H1 (cell line): Measurements from ENCODE around the gene RPA3. TPM values are rescaled to one million over a fixed set of nuclear protein-coding genes. Genes with fewer than 3 reads are reported as not detected.

Source experiments
- CBX8 ChIP-seq: fragments of 300-800, 300-1000 bp; sonication (generic); IDR thresholded peaks from 2 replicates; pipeline ENCODE4 v1.7.1; 2016; ENCODE audit warnings: low read depth, low read length, borderline replicate concordance
- CTBP2 ChIP-seq: IDR thresholded peaks from 2 replicates; pipeline ENCODE4 v1.7.0; 2011; ENCODE audit warnings: borderline replicate concordance, mild to moderate bottlenecking, moderate library complexity, mixed read lengths, low read length; ENCODE audit not compliant: insufficient read depth, insufficient read length
- GTF2F1 ChIP-seq: IDR thresholded peaks from 2 replicates; pipeline ENCODE4 v1.6.1; 2012; ENCODE audit warnings: low read depth, low read length, improper control_type of control experiment, borderline replicate concordance
- SP2 ChIP-seq: IDR thresholded peaks from 2 replicates; pipeline ENCODE4 v1.6.1; 2012; ENCODE audit warnings: mild to moderate bottlenecking, low read length, inconsistent platforms
- YY1 ChIP-seq: IDR thresholded peaks from 2 replicates; pipeline ENCODE4 v1.6.1; 2011; ENCODE audit warnings: low read depth, mild to moderate bottlenecking, low read length
- ZNF274 ChIP-seq: IDR thresholded peaks from 2 replicates; pipeline ENCODE4 v1.7.0; 2012; ENCODE audit warnings: low read length, borderline replicate concordance; ENCODE audit errors: extremely low read depth
- polyA plus RNA-seq, 7 experiments: library from polyadenylated mRNA; depleted of rRNA in 3 of 7; stranded (reverse) in 5 of 7; unstranded in 2 of 7; fragments of >200 nt in 5 of 7; fragments of 200-250 nt in 2 of 7; gene quantifications; 1 replicate in 5 of 7; 2 replicates in 1 of 7; 4 replicates in 1 of 7; pipeline versions ENCODE4 v1.2.1 to v1.2.3, GENCODE V29; 2011 to 2013; ENCODE audit warnings: missing spikeins in 2 of 7, mixed read lengths in 2 of 7
- total RNA-seq: library from RNA; stranded (reverse); fragmentation: NEBNext Ultra II Directional; extraction: Animal tissue kit (Norgen Biotek cat#: 25700); gene quantifications from 2 replicates; pipeline ENCODE4 v1.2.1, GENCODE V29; 2021
- TF ChIP-seq, protein P1 (sequence below): IDR thresholded peaks from 2 replicates; pipeline ENCODE4 v1.6.1; 2012; ENCODE audit warnings: inconsistent platforms

Gene RPA3
- total and polyA plus RNA-seq, 2 of the 8 experiments (the other 6 are each of a cell fraction or from before 2014, with no cell fraction given) = 60.2 to 105 TPM

DNA sequence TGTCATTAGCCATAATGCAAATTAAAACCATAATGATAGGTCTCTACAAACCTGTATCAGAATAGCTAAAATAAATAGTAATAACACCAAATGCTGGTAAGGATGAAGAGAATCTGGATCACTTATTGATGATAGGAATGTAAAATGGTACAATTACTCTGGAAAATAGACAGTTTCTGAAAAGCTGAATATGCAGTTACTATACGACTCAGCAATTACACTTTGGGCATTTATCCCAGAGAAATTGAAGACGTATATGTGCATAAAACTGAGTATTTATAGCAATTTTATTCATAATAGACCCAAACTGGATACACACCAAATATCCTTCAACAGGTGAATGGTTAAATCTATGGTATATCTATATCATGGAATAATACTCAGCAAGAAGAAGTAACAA lies 7.9 kb downstream of the RPA3 start (continued):
- TF ChIP-seq CTBP2 (no peak), ZNF274 (no peak), SP2 (no peak), YY1 (no peak), CBX8 (no peak), GTF2F1 (no peak)
- TF ChIP-seq, protein P1, sequence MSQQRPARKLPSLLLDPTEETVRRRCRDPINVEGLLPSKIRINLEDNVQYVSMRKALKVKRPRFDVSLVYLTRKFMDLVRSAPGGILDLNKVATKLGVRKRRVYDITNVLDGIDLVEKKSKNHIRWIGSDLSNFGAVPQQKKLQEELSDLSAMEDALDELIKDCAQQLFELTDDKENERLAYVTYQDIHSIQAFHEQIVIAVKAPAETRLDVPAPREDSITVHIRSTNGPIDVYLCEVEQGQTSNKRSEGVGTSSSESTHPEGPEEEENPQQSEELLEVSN = no peak
